Tibial nerve (tissue), 4 donors: ENCODE data around the gene RAD51D.

Source experiments
- EP300 ChIP-seq, 2 donors: sonication (generic); formaldehyde crosslinking; IDR thresholded peaks; one replicate each; pipeline ENCODE4 v1.6.1; 2017; ENCODE audit warnings: antibody characterized with exemption in 2 of 2, mild to moderate bottlenecking in 1 of 2
- POLR2A ChIP-seq, 2 donors: fragments of 450-650 bp; IDR thresholded peaks; one replicate each; pipeline ENCODE4 v1.6.1; 2017; ENCODE audit warnings: antibody characterized with exemption in 2 of 2, mild to moderate bottlenecking in 2 of 2, moderate library complexity in 2 of 2
- TF ChIP-seq, protein P1 (sequence below), 5 experiments: fragments of 200-600 bp in 3 of 5; fragments of 450-650 bp in 2 of 5; sonication (generic) in 3 of 5; IDR thresholded peaks; one replicate each; pipeline ENCODE4 v1.5.1; 2016 to 2019; ENCODE audit warnings: antibody characterized with exemption in 5 of 5, mild to moderate bottlenecking in 3 of 5, moderate library complexity in 2 of 5

DNA sequence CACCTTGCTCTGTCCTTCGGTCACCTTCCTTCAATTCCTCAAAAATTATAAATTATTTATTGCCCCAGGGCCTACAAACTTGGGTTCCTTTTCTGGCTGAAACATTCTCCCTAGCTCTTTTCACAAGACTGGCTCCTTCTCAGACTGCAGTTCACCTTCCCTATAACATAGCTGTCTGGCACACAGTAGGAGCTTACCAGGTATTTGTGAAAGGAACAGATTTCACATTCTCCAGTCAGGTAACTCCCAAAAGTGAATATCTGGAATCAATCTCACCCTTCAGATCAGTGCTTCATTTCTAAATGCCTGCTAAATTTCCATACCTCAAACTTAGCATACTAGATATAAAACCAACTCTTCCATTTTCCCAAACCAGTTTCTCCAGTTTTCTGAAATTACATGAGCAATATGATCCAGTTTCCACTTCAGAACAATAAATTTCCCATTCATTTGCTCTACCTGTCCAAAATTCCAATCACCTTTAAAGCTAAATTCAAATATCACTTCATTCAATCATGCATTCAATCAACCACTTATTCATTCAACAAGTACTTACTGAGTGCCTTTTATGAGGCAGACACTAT is 62.2 kb downstream of the RAD51D start:
- TF ChIP-seq POLR2A (IDR thresholded peaks at IDR 0.05) (no peak), EP300 (IDR thresholded peaks at IDR 0.05) (no peak)
- TF ChIP-seq, protein P1, sequence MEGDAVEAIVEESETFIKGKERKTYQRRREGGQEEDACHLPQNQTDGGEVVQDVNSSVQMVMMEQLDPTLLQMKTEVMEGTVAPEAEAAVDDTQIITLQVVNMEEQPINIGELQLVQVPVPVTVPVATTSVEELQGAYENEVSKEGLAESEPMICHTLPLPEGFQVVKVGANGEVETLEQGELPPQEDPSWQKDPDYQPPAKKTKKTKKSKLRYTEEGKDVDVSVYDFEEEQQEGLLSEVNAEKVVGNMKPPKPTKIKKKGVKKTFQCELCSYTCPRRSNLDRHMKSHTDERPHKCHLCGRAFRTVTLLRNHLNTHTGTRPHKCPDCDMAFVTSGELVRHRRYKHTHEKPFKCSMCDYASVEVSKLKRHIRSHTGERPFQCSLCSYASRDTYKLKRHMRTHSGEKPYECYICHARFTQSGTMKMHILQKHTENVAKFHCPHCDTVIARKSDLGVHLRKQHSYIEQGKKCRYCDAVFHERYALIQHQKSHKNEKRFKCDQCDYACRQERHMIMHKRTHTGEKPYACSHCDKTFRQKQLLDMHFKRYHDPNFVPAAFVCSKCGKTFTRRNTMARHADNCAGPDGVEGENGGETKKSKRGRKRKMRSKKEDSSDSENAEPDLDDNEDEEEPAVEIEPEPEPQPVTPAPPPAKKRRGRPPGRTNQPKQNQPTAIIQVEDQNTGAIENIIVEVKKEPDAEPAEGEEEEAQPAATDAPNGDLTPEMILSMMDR (IDR thresholded peaks at IDR 0.05) = no peak
